AG04449 (cell line): Measurements from ENCODE around the gene FAM47C.
"Not testable (repeated sequence)": the region's sequence is repeated elsewhere in the genome, so short reads cannot be mapped to it uniquely, and the experiment has no call there.

Source experiments
- CTCF ChIA-PET: fragments of 350-600 bp; formaldehyde crosslinking; extraction: SDS; loops from one replicate; lab custom pipeline; 2021; ENCODE audit warnings: antibody characterized with exemption; lab: Yijun Ruan, JAX
- POLR2A ChIA-PET: fragments of 400-600, 350-600 bp; formaldehyde crosslinking; extraction: SDS; loops from one replicate; lab custom pipeline; 2020; ENCODE audit warnings: antibody characterized with exemption, inconsistent platforms; lab: Yijun Ruan, JAX
- DNase-seq: peaks from one replicate; pipeline ENCODE4 v3.0.0-alpha.2; 2010; ENCODE audit warnings: low read depth, low spot score
- H3K4me3 ChIP-seq: 2 replicates; pipeline ENCODE4 v1.5.1; 2011; ENCODE audit warnings: low read depth, mild to moderate bottlenecking, control low read depth, low read length
- TF ChIP-seq, protein P1 (sequence below): IDR thresholded peaks from one replicate; pipeline ENCODE4 v1.5.1; 2011; ENCODE audit warnings: mild to moderate bottlenecking, moderate library complexity, low read length, control low read depth, inconsistent platforms; ENCODE audit not compliant: insufficient read depth; ENCODE audit errors: missing control alignments

FAM47C gene

DNA sequence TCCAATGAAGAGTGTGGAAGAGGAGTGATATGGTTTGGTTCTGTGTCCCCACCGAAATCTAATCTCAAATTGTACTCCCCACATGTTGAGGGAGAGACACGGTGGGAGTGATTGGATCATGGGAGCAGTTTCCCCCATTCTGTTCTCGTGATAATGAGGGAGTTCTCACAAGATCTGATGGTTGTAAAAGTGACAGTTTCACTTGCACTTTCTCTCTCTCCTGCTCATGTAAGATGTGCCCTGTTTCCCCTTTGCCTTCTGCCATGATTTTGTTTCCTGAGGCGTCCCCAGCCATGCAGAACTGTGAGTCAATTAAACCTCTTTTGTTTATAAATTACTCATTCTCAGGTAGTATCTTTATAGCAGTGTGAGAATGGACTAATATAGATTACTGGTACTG, 39.6 kb downstream of the FAM47C start:
- POLR2A ChIA-PET: no interaction called here
- H3K4me3 ChIP-seq: no peak overlapping the region
- CTCF ChIA-PET: no interaction called here
- no peak for DNase-seq
- TF ChIP-seq, protein P1, sequence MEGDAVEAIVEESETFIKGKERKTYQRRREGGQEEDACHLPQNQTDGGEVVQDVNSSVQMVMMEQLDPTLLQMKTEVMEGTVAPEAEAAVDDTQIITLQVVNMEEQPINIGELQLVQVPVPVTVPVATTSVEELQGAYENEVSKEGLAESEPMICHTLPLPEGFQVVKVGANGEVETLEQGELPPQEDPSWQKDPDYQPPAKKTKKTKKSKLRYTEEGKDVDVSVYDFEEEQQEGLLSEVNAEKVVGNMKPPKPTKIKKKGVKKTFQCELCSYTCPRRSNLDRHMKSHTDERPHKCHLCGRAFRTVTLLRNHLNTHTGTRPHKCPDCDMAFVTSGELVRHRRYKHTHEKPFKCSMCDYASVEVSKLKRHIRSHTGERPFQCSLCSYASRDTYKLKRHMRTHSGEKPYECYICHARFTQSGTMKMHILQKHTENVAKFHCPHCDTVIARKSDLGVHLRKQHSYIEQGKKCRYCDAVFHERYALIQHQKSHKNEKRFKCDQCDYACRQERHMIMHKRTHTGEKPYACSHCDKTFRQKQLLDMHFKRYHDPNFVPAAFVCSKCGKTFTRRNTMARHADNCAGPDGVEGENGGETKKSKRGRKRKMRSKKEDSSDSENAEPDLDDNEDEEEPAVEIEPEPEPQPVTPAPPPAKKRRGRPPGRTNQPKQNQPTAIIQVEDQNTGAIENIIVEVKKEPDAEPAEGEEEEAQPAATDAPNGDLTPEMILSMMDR: no peak

DNA sequence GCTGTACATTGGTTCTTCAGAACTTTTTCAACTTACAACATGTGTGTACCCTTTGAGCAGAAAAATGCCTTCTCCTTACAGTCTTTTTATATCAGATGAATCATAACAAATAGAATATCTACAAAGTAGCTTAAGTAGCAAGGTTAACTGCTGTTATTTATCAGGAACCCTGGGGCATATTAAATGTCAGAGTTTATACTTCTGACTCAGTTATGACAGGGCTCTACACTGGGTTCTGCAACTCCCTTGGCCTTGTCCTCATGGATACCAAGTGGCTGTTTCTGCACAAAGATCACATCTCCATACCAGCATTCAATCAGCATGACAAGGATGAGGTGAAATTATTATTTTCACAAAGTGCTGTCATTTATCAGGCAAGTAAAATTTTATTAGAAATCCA, 49.4 kb downstream of the FAM47C start:
- DNase-seq, CTCF ChIA-PET, POLR2A ChIA-PET, H3K4me3 ChIP-seq: not testable (repeated sequence)

DNA sequence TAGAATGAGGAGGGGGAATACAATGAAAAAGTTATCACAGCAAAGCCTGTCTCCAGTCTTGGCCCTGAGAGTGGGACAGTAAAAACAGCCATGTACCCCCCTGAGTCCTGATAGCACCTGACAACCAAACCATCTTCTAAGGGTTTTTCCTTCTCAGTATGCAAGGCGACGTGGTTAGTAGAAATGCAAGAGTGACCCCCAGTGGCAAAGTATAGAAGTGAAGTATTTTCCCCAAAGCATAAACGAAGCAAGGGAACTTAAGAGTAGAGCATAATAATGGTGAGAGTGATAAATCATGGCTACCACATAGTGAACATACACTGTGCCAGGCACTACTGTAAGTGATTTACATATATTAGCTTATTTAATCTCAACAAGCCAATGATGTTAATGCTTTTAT, 52.8 kb downstream of the FAM47C start:
- TF ChIP-seq, protein P1: peak; percentile 15
- DNase-seq: peak; percentile 2
- H3K4me3 ChIP-seq: no peak overlapping the region
- ChIA-PET POLR2A (no interaction called here), CTCF (interaction anchor here (1.0 kb wide), 1 partner anchor 764 kb away, joined by 3 read pairs; no protein-coding TSS in a partner anchor)
